GM12878 (cell line): ENCODE results near the gene THSD4. TPM values are rescaled to one million over a fixed set of nuclear protein-coding genes. Genes with fewer than 3 reads are reported as not detected.

Experiments
- ATAC-seq: fragments of 200-7000 bp; cut with Tn5 transposase; 3 replicates; pipeline ENCODE4 v1.9.1; 2020; ENCODE audit warnings: mild to moderate bottlenecking, moderate library complexity
- BruUV-seq: library from RNA; stranded (reverse); fragments of 400-500 nt; replicated peaks from 2 replicates; lab custom pipeline; 2021; lab: Mats Ljungman, UMichigan
- CTCF ChIA-PET: fragments of 300-600 bp; sonication (Branson Sonifier 250); formaldehyde crosslinking; extraction: SDS; loops from one replicate; lab custom pipeline; 2021; ENCODE audit warnings: inconsistent platforms; lab: Yijun Ruan, JAX
- POLR2A ChIA-PET: fragments of 350-600 bp; formaldehyde crosslinking; extraction: SDS; loops from one replicate; lab custom pipeline; 2021; ENCODE audit warnings: inconsistent platforms; lab: Charles Lee
- RAD21 ChIA-PET: fragments of 300-600 bp; sonication (Branson Sonifier 250); formaldehyde crosslinking; loops from one replicate; lab custom pipeline; 2023; ENCODE audit warnings: antibody characterized with exemption; ENCODE audit not compliant: unreplicated experiment; lab: Charles Lee
- SMC1A ChIA-PET: fragments of 300-600 bp; sonication (Branson Sonifier 250); formaldehyde crosslinking; loops from one replicate; lab custom pipeline; 2023; ENCODE audit not compliant: unreplicated experiment, uncharacterized antibody; lab: Charles Lee
- DNase-seq: peaks from one replicate; pipeline ENCODE4 v3.0.0-alpha.2; 2011; ENCODE audit warnings: low read depth, low spot score
- FAIRE-seq: peaks from 3 replicates; lab custom pipeline; 2011; peaks lifted over from hg19 to GRCh38; lab: Jason Lieb, UNC
- H2AFZ ChIP-seq: 2 replicates; pipeline ENCODE4 v1.6.0; 2011; ENCODE audit warnings: low read depth, low read length, control low read depth; ENCODE audit not compliant: control insufficient read depth
- H3K27ac ChIP-seq: 2 replicates; pipeline ENCODE4 v1.5.1; 2011; ENCODE audit warnings: control low read depth; ENCODE audit not compliant: control insufficient read depth, insufficient read depth
- H3K27me3 ChIP-seq, 2 experiments: replicated peaks in 1 of 2; 2 replicates each; pipeline versions ENCODE4 v1.6.0 to v1.6.1; 2011; ENCODE audit warnings: low read length in 1 of 2; ENCODE audit not compliant: control insufficient read depth in 2 of 2, insufficient read depth in 2 of 2
- H3K36me3 ChIP-seq, 2 experiments: 2 replicates each; pipeline ENCODE4 v1.5.1; 2011; ENCODE audit warnings: low read length in 1 of 2; ENCODE audit not compliant: control insufficient read depth in 2 of 2, insufficient read depth in 2 of 2
- H3K4me1 ChIP-seq: 2 replicates; pipeline ENCODE4 v1.6.1; 2011; ENCODE audit warnings: mild to moderate bottlenecking, low read length, moderate library complexity, mixed read lengths; ENCODE audit not compliant: control insufficient read depth, insufficient read depth
- H3K4me2 ChIP-seq: 2 replicates; pipeline ENCODE4 v1.6.0; 2011; ENCODE audit warnings: control low read depth; ENCODE audit not compliant: control insufficient read depth, insufficient read depth
- H3K4me3 ChIP-seq: fragments of 200-600 bp; sonication (generic); 2 replicates; pipeline ENCODE4 v1.5.1; 2016
- H3K79me2 ChIP-seq: 2 replicates; pipeline ENCODE4 v1.6.0; 2011; ENCODE audit warnings: low read length; ENCODE audit not compliant: control insufficient read depth, insufficient read depth
- H3K9ac ChIP-seq: 2 replicates; pipeline ENCODE4 v1.8.0; 2011; ENCODE audit warnings: low read length, control low read depth, mixed read lengths; ENCODE audit not compliant: control insufficient read depth, insufficient read depth
- H3K9me3 ChIP-seq: replicated peaks from 3 replicates; pipeline ENCODE4 v1.5.1; 2011; ENCODE audit warnings: mild to moderate bottlenecking, low read length; ENCODE audit not compliant: control insufficient read depth, insufficient read depth
- H4K20me1 ChIP-seq: 2 replicates; pipeline ENCODE4 v1.6.0; 2011; ENCODE audit not compliant: control insufficient read depth, insufficient read depth
- BCL11A ChIP-seq: IDR thresholded peaks from 2 replicates; pipeline ENCODE4 v1.6.1; 2011; ENCODE audit warnings: low read depth, low read length
- BCL3 ChIP-seq: IDR thresholded peaks from 2 replicates; pipeline ENCODE4 v1.6.1; 2011; ENCODE audit warnings: borderline replicate concordance, low read depth, mild to moderate bottlenecking, moderate library complexity, low read length; ENCODE audit not compliant: insufficient read depth, poor library complexity, severe bottlenecking
- E2F4 ChIP-seq: IDR thresholded peaks from 2 replicates; pipeline ENCODE4 v1.6.1; 2012; ENCODE audit warnings: low read depth, low read length, improper control_type of control experiment
- FOXM1 ChIP-seq: IDR thresholded peaks from 2 replicates; pipeline ENCODE4 v1.6.1; 2012; ENCODE audit warnings: low read depth, mild to moderate bottlenecking, inconsistent platforms, low read length, moderate library complexity
- HDGF ChIP-seq: fragments of 450-650 bp; IDR thresholded peaks from 2 replicates; pipeline ENCODE4 v1.6.1; 2016; ENCODE audit warnings: antibody characterized with exemption
- IKZF2 ChIP-seq, 2 experiments: fragments of 450-650 bp; IDR thresholded peaks; 2 replicates each; pipeline ENCODE4 v1.6.1; 2017; ENCODE audit warnings: mild to moderate bottlenecking in 2 of 2, moderate library complexity in 2 of 2
- IRF3 ChIP-seq: fragments of 450-650 bp; IDR thresholded peaks from 2 replicates; pipeline ENCODE4 v1.6.1; 2014; ENCODE audit warnings: mild to moderate bottlenecking
- MXI1 ChIP-seq: fragments of 150-350 bp; IDR thresholded peaks from 2 replicates; pipeline ENCODE4 v1.6.1; 2011; ENCODE audit warnings: low read depth, mild to moderate bottlenecking, inconsistent platforms, low read length, improper control_type of control experiment
- NFXL1 ChIP-seq: fragments of 450-650 bp; IDR thresholded peaks from 2 replicates; pipeline ENCODE4 v1.6.1; 2017; ENCODE audit warnings: antibody characterized with exemption, mild to moderate bottlenecking, borderline replicate concordance
- NFYA ChIP-seq: IDR thresholded peaks from 2 replicates; pipeline ENCODE4 v1.6.1; 2011; ENCODE audit warnings: low read depth, mild to moderate bottlenecking, low read length, improper control_type of control experiment, borderline replicate concordance
- NR2F1 ChIP-seq: fragments of 450-650 bp; conservative IDR thresholded peaks from 2 replicates; pipeline ENCODE4 v1.6.1; 2017; ENCODE audit warnings: mild to moderate bottlenecking
- POLR2AphosphoS5 ChIP-seq: IDR thresholded peaks from 2 replicates; pipeline ENCODE4 v1.6.1; 2011; ENCODE audit warnings: mild to moderate bottlenecking, low read length, inconsistent platforms
- ZNF274 ChIP-seq: IDR thresholded peaks from one replicate; pipeline ENCODE4 v1.8.0; 2011; ENCODE audit not compliant: insufficient read length, insufficient read depth
- whole genome bisulfite sequencing: methylation state at CpG from one replicate; pipeline ENCODE4 v1.1.6; 2016; ENCODE audit warnings: low lambda C conversion rate; ENCODE audit not compliant: insufficient replicate concordance, insufficient coverage; ENCODE audit errors: missing lambda C conversion rate; 5-methylcytosine and 5-hydroxymethylcytosine counted together
- in situ Hi-C: fragments of 300-500 bp; cut with MboI; formaldehyde crosslinking; loops from 9 replicates; pipeline ENCODE4 v1.14.3; 2018; ENCODE audit warnings: mixed read lengths
- intact Hi-C: fragments of 100-400 bp; cut with micrococcal nuclease; formaldehyde crosslinking; loops from one replicate; pipeline ENCODE4 v1.14.2; 2022; ENCODE audit not compliant: unreplicated experiment
- polyA plus RNA-seq, 11 experiments: library from polyadenylated mRNA; depleted of rRNA in 4 of 11; unstranded in 6 of 11; stranded (reverse) in 5 of 11; fragments of >200 nt; fragmentation: Nextera tagmentation in 4 of 11; fragmentation: Illumina TruSeq in 1 of 11; extraction: Ambion mirVana in 4 of 11; extraction: Trizol in 1 of 11; gene quantifications; 1 replicate in 1 of 11; 2 replicates in 10 of 11; pipeline versions ENCODE4 v1.2.1 to v1.2.3, GENCODE V29; 2011 to 2016; ENCODE audit warnings: inconsistent platforms in 2 of 11, missing spikeins in 2 of 11, low read depth in 1 of 11
- total RNA-seq, 4 experiments: library from RNA; depleted of rRNA in 3 of 4; stranded (reverse); fragments of >200 nt in 3 of 4; fragmentation: Illumina TruSeq in 1 of 4; extraction: Trizol in 1 of 4; gene quantifications; 2 replicates each; pipeline versions ENCODE4 v1.2.1 to v1.2.3, GENCODE V29; 2013 to 2021

THSD4 gene
- total and polyA plus RNA-seq, 10 of the 15 experiments (the other 5 are each of a cell fraction or from before 2014, with no cell fraction given): 0.04 to 0.13 (median 0.05) TPM; not detected in 7

- Histone ChIP-seq H3K9me3 (no peaks in the 10 kb centered on the region), H3K27me3 (no peaks in the 10 kb centered on the region; a peak in 1 of 4 replicates), H3K4me2 (no peak overlapping the region), H3K9ac (no peak overlapping the region), H3K27ac (no peak overlapping the region), H3K79me2 (no peaks in the 10 kb centered on the region), H4K20me1 (no peaks in the 10 kb centered on the region), H3K4me3 (no peak overlapping the region), H3K4me1 (no peaks in the 10 kb centered on the region), H3K36me3 (no peaks in the 10 kb centered on the region), H2AFZ (no peak overlapping the region)
- TF ChIP-seq NFXL1 (no peak), MXI1 (no peak), E2F4 (no peak), NFYA (no peak), IKZF2 (IDR thresholded peaks at IDR 0.05) (no peak), BCL11A (no peak), ZNF274 (no peak), FOXM1 (no peak), HDGF (no peak), NR2F1 (no peak), IRF3 (no peak), BCL3 (no peak), POLR2AphosphoS5 (no peak)
- ChIA-PET SMC1A (interaction anchor here (1.0 kb wide), 1 partner anchor 945 kb away, joined by 3 read pairs; no protein-coding TSS in a partner anchor), POLR2A (no interaction called here), CTCF (no interaction called here), RAD21 (no interaction called here)
- DNase-seq (no peak), FAIRE-seq (no peak), ATAC-seq (no peak)
- WGBS: 56% methylated on average over 3 of the region's 3 CpGs
- no TSS peak for BruUV-seq
- intact Hi-C loops (no loop called here), in situ Hi-C loops (no loop called here)
Measured at GRCh38 chr15:71654720-71655174, 539.5 kb downstream of the THSD4 start.
